Activated CD8-positive, alpha-beta memory T cell treated with anti-CD3 and anti-CD28 coated beads, Interleukin-2, amount 50 U/mL, for 1 hour (primary cell): ENCODE measurements around the gene PBX3.
A peak's percentile ranks its signal among the peaks of the same experiment; 100 is the strongest.
"Not testable (repeated sequence)": the region's sequence is repeated elsewhere in the genome, so short reads cannot be mapped to it uniquely, and the experiment has no call there.

ENCODE experiments used
- DNase-seq: peaks from one replicate; pipeline ENCODE4 v3.0.0-alpha.2; 2020; ENCODE audit errors: extremely low read depth

Gene PBX3

GRCh38 chr9:125823874-125824406 lies 76.8 kb downstream of the PBX3 start:
- not testable (repeated sequence) for DNase-seq

DNA sequence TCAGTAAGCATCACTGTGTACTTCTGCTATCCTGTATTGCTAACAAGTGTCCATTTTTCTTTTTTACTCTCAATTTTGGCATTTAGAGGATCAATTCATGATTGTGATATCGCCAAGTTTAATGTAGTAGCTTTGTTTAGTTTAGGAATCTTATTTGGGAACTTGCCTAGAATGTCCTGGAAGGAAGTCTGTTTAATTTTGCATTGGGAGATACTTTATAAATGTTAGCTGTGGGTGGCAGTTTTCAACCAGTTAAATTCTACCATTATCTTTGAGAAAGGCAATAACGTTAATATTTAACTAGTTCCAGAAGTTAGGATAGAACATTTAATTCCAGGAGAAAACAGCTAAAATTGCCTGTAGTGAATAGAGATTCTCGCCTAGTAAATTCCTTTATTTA lies 78.6 kb downstream of the PBX3 start:
- DNase-seq: no peak

- no peak for DNase-seq
Observed at GRCh38 chr9:125826850-125827249, 79.7 kb downstream of the PBX3 start.

GRCh38 chr9:125829743-125830142 lies 82.6 kb downstream of the PBX3 start:
- peak; percentile 28 for DNase-seq

- DNase-seq: no peak
Observed at GRCh38 chr9:125831054-125831453, 83.9 kb downstream of the PBX3 start.

- DNase-seq: no peak
Observed at GRCh38 chr9:125831616-125832015, 84.4 kb downstream of the PBX3 start.

GRCh38 chr9:125835655-125836054 lies 88.5 kb downstream of the PBX3 start:
- DNase-seq: no peak

- DNase-seq: no peak
Observed at GRCh38 chr9:125839317-125839716, 92.1 kb downstream of the PBX3 start.

GRCh38 chr9:125841444-125841843 lies 94.3 kb downstream of the PBX3 start:
- DNase-seq: no peak

- no peak for DNase-seq
Observed at GRCh38 chr9:125842242-125842641, 95.1 kb downstream of the PBX3 start.

DNA sequence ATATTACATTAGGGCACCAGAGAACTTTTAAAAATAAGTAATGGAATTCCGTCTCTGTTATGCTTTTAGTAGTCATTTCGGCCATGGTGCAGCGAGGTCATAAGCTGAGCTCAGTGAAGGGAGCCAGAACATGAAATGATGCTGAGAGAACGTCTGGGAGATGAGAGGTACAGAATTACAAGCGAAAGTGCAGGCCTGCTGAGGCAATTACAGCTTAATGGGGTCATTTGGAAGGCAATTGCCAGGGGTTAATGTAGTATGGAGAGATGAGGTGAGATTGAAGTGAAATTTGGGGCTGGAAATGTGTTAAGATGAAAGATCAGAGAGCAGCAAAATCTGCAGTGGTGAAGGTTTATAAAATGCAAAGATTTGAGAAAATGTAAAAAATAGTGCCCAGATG lies 96.5 kb downstream of the PBX3 start:
- DNase-seq: no peak

DNA sequence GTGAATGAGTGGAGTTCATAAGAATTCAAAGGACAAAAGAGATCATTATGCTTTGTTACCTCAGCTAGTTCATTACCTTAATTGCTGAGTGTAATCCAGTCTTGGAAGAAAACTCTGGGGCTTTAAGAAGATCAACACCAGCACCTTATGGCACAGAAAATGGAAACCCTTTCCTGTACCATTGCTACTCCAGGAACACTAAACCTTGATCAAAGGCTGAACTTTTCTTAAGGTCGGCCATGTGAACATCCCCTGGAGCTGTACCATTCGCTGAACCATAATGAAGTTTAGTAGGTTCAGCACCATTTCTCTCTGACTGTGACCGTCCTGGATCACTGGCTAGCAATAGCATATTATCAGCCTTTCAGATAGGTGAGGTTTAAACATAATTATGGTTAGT lies 97.4 kb downstream of the PBX3 start:
- no peak for DNase-seq

DNA sequence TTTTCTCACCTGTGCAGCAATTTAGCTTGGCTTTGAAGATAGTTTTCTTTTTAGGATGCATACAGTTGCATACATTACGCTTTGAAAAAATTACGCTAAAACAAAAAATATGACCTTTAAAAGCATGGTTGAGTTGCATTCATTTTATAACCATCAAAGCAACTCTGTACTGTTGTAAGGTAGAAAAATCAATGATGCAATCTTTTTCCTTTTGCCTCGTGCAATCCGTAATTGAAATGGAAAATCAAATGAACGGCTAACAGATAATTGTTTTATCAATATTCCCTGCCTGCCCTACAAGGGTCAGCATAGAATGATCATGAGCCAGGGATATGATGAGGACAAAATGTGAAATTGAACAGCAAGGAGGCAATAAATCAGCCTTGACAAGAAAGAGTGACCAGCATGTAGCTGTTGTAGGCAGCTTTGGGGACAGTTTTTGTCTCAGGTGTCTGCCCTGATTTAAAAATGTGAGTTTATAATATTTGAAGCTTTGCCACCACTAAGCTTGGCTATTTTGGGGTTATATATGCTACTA lies 98.2 kb downstream of the PBX3 start:
- DNase-seq: no peak

DNA sequence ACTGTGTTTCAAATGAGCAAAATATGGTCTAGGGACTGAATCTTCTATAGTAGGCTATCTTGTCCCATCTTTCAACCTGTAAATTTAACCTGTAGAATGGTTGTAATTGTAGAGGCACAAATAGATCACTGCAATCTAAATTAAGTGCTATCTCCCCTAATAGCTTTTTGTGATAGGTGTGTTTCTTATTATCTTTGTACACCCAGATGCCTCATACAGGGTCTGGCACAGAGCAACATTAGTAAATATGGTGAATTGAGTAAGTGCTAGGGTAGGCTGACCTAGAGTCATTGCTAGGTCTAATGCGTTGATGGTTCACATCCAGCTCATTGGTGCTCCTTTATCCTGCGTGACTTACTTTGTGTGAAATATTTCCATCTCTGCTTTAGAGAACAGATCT lies 100.6 kb downstream of the PBX3 start:
- no peak for DNase-seq

GRCh38 chr9:125850106-125850632 lies 103.0 kb downstream of the PBX3 start:
- no peak for DNase-seq

- DNase-seq: no peak
Observed at GRCh38 chr9:125850763-125851162, 103.6 kb downstream of the PBX3 start.

- DNase-seq: no peak
Observed at GRCh38 chr9:125851979-125852378, 104.8 kb downstream of the PBX3 start.

GRCh38 chr9:125852386-125852785 lies 105.2 kb downstream of the PBX3 start:
- DNase-seq: no peak

DNA sequence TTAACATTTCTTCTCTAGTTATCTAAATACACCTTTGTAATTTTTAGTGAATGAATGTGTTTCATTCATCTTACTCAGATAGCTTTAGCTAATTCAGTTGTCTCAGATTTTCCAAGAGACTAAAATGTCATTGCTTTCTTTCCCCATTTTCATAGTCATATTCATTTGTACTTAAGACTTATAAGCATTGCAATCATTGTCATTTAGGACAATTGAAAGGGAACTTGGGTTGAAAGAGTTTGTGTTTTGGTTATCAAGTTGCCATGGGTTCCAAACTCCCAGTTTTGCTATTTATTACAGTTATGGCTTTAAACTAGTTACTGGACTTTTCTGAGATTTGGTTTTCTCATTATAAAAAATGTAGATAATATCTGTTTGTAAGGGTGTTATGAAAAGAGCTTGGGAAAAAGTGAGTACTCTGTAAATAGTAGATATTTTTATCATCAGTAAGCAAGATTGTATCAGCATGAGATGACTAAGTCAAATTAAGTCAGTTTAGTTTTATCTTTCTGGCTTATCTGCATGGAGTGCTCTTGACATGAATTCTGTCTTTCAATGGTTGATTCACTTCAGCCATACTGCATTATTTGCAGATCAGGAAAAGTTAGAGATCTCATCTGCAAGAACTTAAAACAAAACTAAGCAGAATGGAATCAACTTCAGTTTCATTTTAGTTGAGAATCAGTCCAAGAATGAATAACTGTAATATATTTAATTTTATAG lies 107.5 kb downstream of the PBX3 start:
- DNase-seq: no peak

DNA sequence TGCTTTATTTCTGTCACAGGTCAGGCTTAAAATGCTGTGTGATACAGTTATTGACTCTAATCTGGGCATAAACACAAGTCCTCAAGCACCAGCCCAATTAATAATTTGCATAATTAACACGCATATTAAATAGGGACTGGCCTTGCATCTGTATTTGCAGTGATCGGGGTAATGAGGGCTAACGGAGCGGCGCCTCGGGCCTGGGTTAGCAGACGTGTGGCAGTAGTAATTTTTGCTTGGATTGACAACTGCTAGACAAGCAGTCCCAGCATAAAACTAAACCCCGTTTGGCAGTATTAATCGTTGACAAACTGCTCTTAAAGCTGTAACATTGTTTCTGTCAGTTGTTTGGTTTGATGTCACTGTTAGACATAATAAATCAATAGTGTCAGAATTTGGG lies 109.2 kb downstream of the PBX3 start:
- no peak for DNase-seq

GRCh38 chr9:125861405-125862058 lies 114.4 kb downstream of the PBX3 start:
- DNase-seq: no peak

DNA sequence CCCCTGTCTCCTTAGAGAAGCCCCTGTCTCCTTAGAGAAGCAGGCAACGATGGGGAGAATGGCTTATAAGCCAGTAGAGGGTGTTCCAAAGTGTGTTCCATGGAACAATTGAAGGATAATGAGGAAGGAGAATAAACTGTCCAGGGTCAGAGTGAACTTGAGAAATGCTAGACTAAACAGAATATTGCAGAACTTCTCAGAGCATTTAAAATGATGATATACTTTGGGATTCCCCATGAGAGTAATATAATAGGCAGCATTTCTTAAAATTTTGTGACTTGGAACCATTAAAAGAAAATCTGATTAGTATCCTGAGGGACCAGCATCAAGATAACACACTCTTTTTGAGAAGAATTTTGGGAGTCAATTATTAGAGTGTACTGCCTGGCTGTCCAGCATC lies 116.8 kb downstream of the PBX3 start:
- DNase-seq: no peak
